PC-9 (cell line): Measurements from ENCODE around the gene SLC66A2. TPM values are rescaled to one million over a fixed set of nuclear protein-coding genes. Genes with fewer than 3 reads are reported as not detected.

Experiments used
- BruUV-seq: library from RNA; stranded (reverse); fragments of 400-500 nt; replicated peaks from 2 replicates; lab custom pipeline; 2021; lab: Mats Ljungman, UMichigan
- CTCF ChIA-PET: fragments of 300-600 bp; sonication (Branson Sonifier 250); formaldehyde crosslinking; loops from one replicate; lab custom pipeline; 2022; ENCODE audit warnings: antibody characterized with exemption; lab: Charles Lee
- POLR2A ChIA-PET: fragments of 300-600 bp; sonication (Branson Sonifier 250); formaldehyde crosslinking; loops from one replicate; lab custom pipeline; 2022; ENCODE audit warnings: antibody characterized with exemption; ENCODE audit not compliant: unreplicated experiment; lab: Charles Lee
- DNase-seq, 2 experiments: peaks; one replicate each; pipeline versions ENCODE4 v3.0.0 to v3.0.0-alpha.2; 2015 to 2022; ENCODE audit warnings: mixed read lengths in 1 of 2
- H2AFZ ChIP-seq: fragments of 200-600 bp; sonication (generic); 2 replicates; pipeline ENCODE4 v1.8.1; 2017; ENCODE audit warnings: antibody characterized with exemption
- H3F3A ChIP-seq: fragments of 200-600 bp; sonication (generic); 2 replicates; pipeline ENCODE4 v1.8.1; 2017; ENCODE audit warnings: antibody characterized with exemption, mild to moderate bottlenecking, low read depth; ENCODE audit not compliant: insufficient read depth
- H3K27ac ChIP-seq: fragments of 200-600 bp; sonication (generic); 2 replicates; pipeline ENCODE4 v1.6.1; 2016; ENCODE audit warnings: mixed run types
- H3K27me3 ChIP-seq: fragments of 200-600 bp; sonication (generic); 2 replicates; pipeline ENCODE4 v1.6.1; 2016; ENCODE audit warnings: low read depth, mixed run types; ENCODE audit not compliant: insufficient read depth
- H3K36me3 ChIP-seq: fragments of 200-600 bp; sonication (generic); 2 replicates; pipeline ENCODE4 v1.6.1; 2016; ENCODE audit warnings: low read depth, mixed run types
- H3K4me1 ChIP-seq: fragments of 200-600 bp; sonication (generic); replicated peaks from 2 replicates; pipeline ENCODE4 v1.6.1; 2016; ENCODE audit warnings: mixed run types; ENCODE audit not compliant: insufficient read depth
- H3K4me2 ChIP-seq: fragments of 200-600 bp; sonication (generic); 2 replicates; pipeline ENCODE4 v1.6.1; 2017; ENCODE audit warnings: mixed run types
- H3K4me3 ChIP-seq: fragments of 200-600 bp; sonication (generic); 2 replicates; pipeline ENCODE4 v1.6.1; 2016; ENCODE audit warnings: mixed run types
- H3K79me2 ChIP-seq: fragments of 200-600 bp; sonication (generic); 2 replicates; pipeline ENCODE4 v1.6.1; 2017; ENCODE audit warnings: low read depth, mixed run types
- H3K9me2 ChIP-seq: fragments of 200-600 bp; sonication (generic); 2 replicates; pipeline ENCODE4 v1.8.1; 2017; ENCODE audit warnings: mild to moderate bottlenecking; ENCODE audit not compliant: insufficient read depth
- H3K9me3 ChIP-seq: fragments of 200-600 bp; sonication (generic); 2 replicates; pipeline ENCODE4 v1.8.1; 2016; ENCODE audit warnings: low read depth; ENCODE audit not compliant: insufficient read depth
- H4K20me1 ChIP-seq: fragments of 200-600 bp; sonication (generic); 2 replicates; pipeline ENCODE4 v1.8.1; 2017; ENCODE audit not compliant: insufficient read depth
- CTCF ChIP-seq: fragments of 200-600 bp; sonication (generic); conservative IDR thresholded peaks from 2 replicates; pipeline ENCODE4 v1.6.1; 2017; ENCODE audit warnings: mixed run types, antibody characterized with exemption, mild to moderate bottlenecking, moderate library complexity
- EZH2 ChIP-seq: fragments of 200-600 bp; sonication (generic); IDR thresholded peaks from 2 replicates; pipeline ENCODE4 v1.8.0; 2017; ENCODE audit warnings: antibody characterized with exemption, low read depth
- intact Hi-C: fragments of 100-400 bp; cut with micrococcal nuclease; formaldehyde crosslinking; loops from one replicate; pipeline ENCODE4 v1.10.0; 2022; ENCODE audit not compliant: unreplicated experiment
- total RNA-seq: library from RNA; stranded (reverse); gene quantifications from 2 replicates; pipeline ENCODE4 v1.2.3, GENCODE V29; 2021

Gene SLC66A2
- total RNA-seq, 1 experiment from 2014 or later, result 24.3 TPM

- H3K9me3 ChIP-seq, result no peaks in the 10 kb centered on the region
- no peak for DNase-seq
- peaks cover 67% of the 10 kb centered on the region for H4K20me1 ChIP-seq
- no peaks in the 10 kb centered on the region for H3K27me3 ChIP-seq
- POLR2A ChIA-PET, result no interaction called here
- H3K9me2 ChIP-seq, result no peaks in the 10 kb centered on the region
- H2AFZ ChIP-seq, result no peak overlapping the region
- peaks cover 45% of the 10 kb centered on the region for H3F3A ChIP-seq
- TF ChIP-seq EZH2, result no peak
- TF ChIP-seq CTCF, result no peak
- peaks cover 66% of the 10 kb centered on the region for H3K79me2 ChIP-seq
- no peak overlapping the region for H3K27ac ChIP-seq
- BruUV-seq, result no TSS peak
- H3K4me2 ChIP-seq, result no peak overlapping the region
- CTCF ChIA-PET, result no interaction called here
- H3K4me1 ChIP-seq, result no peaks in the 10 kb centered on the region
- peaks cover 34% of the 10 kb centered on the region for H3K36me3 ChIP-seq
- no peak overlapping the region for H3K4me3 ChIP-seq
- intact Hi-C loops, result no loop called here
Measured at GRCh38 chr18:79971211-79971952, 19.9 kb upstream of the SLC66A2 start.

GRCh38 chr18:79970419-79971133 lies 19.1 kb upstream of the SLC66A2 start:
- H3K79me2 ChIP-seq, result peaks cover 64% of the 10 kb centered on the region
- H3K9me3 ChIP-seq, result no peaks in the 10 kb centered on the region
- H3K4me2 ChIP-seq, result no peak overlapping the region
- ChIA-PET POLR2A (no interaction called here), CTCF (no interaction called here)
- H3F3A ChIP-seq, result peaks cover 49% of the 10 kb centered on the region
- H4K20me1 ChIP-seq, result peaks cover 59% of the 10 kb centered on the region
- H3K4me1 ChIP-seq, result no peaks in the 10 kb centered on the region
- DNase-seq, result no peak
- H3K9me2 ChIP-seq, result no peaks in the 10 kb centered on the region
- BruUV-seq, result no TSS peak
- no peak overlapping the region for H3K4me3 ChIP-seq
- peaks cover 30% of the 10 kb centered on the region for H3K36me3 ChIP-seq
- H3K27ac ChIP-seq, result no peak overlapping the region
- TF ChIP-seq CTCF (no peak), EZH2 (no peak)
- no peak overlapping the region for H2AFZ ChIP-seq
- intact Hi-C loops, result no loop called here
- no peaks in the 10 kb centered on the region for H3K27me3 ChIP-seq

- no peaks in the 10 kb centered on the region for H3K9me2 ChIP-seq
- peaks cover 47% of the 10 kb centered on the region for H3F3A ChIP-seq
- TSS peak; percentile 60 for BruUV-seq
- DNase-seq, result peak; percentile 37 to 84
- TF ChIP-seq CTCF (no peak), EZH2 (no peak)
- peak overlapping the region; percentile 72 for H3K4me3 ChIP-seq
- peak overlapping the region; percentile 84 for H3K27ac ChIP-seq
- peaks cover 37% of the 10 kb centered on the region for H3K4me1 ChIP-seq
- peaks cover 48% of the 10 kb centered on the region for H3K79me2 ChIP-seq
- peak overlapping the region; percentile 95 for H3K4me2 ChIP-seq
- H3K36me3 ChIP-seq, result peaks cover 9% of the 10 kb centered on the region; the same call in 1 of the 2 replicates
- ChIA-PET CTCF (no interaction called here), POLR2A (no interaction called here)
- H4K20me1 ChIP-seq, result peaks cover 21% of the 10 kb centered on the region
- intact Hi-C loops, result loop anchor here (2.0 kb wide), 1 partner anchor 285 kb away; no protein-coding TSS in a partner anchor
- H3K27me3 ChIP-seq, result no peaks in the 10 kb centered on the region
- peak overlapping the region; percentile 58 for H2AFZ ChIP-seq
- H3K9me3 ChIP-seq, result no peaks in the 10 kb centered on the region
Measured at GRCh38 chr18:79965119-79965902, 13.9 kb upstream of the SLC66A2 start.
